Loucy (cell line): ENCODE data around the gene ATP9A.

Experiments
- CTCF ChIP-seq: fragments of 200-600 bp; sonication (generic); conservative IDR thresholded peaks from 2 replicates; pipeline ENCODE4 v1.5.1; 2014; ENCODE audit warnings: mild to moderate bottlenecking, antibody characterized with exemption, low read length
- EZH2phosphoT487 ChIP-seq: fragments of 200-600 bp; IDR thresholded peaks from 2 replicates; pipeline ENCODE4 v1.6.1; 2018; ENCODE audit warnings: antibody characterized with exemption, mild to moderate bottlenecking, moderate library complexity, borderline replicate concordance

- TF ChIP-seq CTCF (no peak), EZH2phosphoT487 (no peak)
Measured at GRCh38 chr20:51567622-51568021, 200.6 kb downstream of the ATP9A start.
